Measurements from ENCODE around the gene GYG2.

The GYG2 gene

GRCh38 chrX:2878563-2878962 lies 49.8 kb downstream of the GYG2 start:
- Histone ChIP-seq H2BK120ac (ENCODE audit: low read depth, low read length) (no peak overlapping the region), H4K91ac (ENCODE audit: low read depth, low read length, poor library complexity) (no peak overlapping the region), H3K9ac (ENCODE audit: low read depth, low read length, poor library complexity) (no peak overlapping the region), H3K27me3 (ENCODE audit: control insufficient read depth in 3 of 3, insufficient read depth in 3 of 3, low read depth in 1 of 3, low read length in 3 of 3) (no peaks in the 10 kb centered on the region), H2BK5ac (ENCODE audit: low read length) (no peak overlapping the region), H2AFZ (ENCODE audit: low read length) (no peak overlapping the region), H3K36me3 (replicated peaks in 1 of 2; ENCODE audit: control insufficient read depth in 2 of 2, insufficient read depth in 2 of 2, low read length in 2 of 2) (peaks cover 6 to 78% of the 10 kb centered on the region in 2 donors), H3K79me1 (ENCODE audit: low read depth, low read length) (no peaks in the 10 kb centered on the region), H3K4me2 (ENCODE audit: insufficient read depth, low read length, poor library complexity, severe bottlenecking) (no peak overlapping the region), H2AK5ac (ENCODE audit: low read depth, low read length) (no peak overlapping the region), H2BK15ac (ENCODE audit: low read length) (no peak overlapping the region), H3K23ac (ENCODE audit: low read depth, low read length, poor library complexity) (no peak overlapping the region), H2BK12ac (ENCODE audit: low read length) (no peak overlapping the region), H3K27ac (replicated peaks; ENCODE audit: low read length) (no peak overlapping the region), H3K4me3 (ENCODE audit: low read length in 2 of 2) (no peak overlapping the region), H3K4ac (ENCODE audit: low read length) (no peak overlapping the region), H3K14ac (ENCODE audit: low read length) (no peak overlapping the region), H3K18ac (ENCODE audit: low read length) (no peak overlapping the region), H4K8ac (ENCODE audit: low read depth, low read length) (no peak overlapping the region), H3K9me3 (replicated peaks in 1 of 2; ENCODE audit: control insufficient read depth in 2 of 2, insufficient read depth in 1 of 2, low read depth in 1 of 2, low read length in 2 of 2) (peaks cover 0 to 10% of the 10 kb centered on the region in 2 donors), H3K4me1 (ENCODE audit: control insufficient read depth in 2 of 2, insufficient read depth in 1 of 2, low read depth in 1 of 2, low read length in 2 of 2) (no peaks in the 10 kb centered on the region)
- no CpG with 5 or more reads among the region's 2 CpGs for WGBS, 2 donors (ENCODE audit: extremely low coverage in 2 of 2, insufficient read length in 2 of 2, insufficient replicate concordance in 1 of 2)
- DNase-seq (ENCODE audit: low spot score) = no peak

DNA sequence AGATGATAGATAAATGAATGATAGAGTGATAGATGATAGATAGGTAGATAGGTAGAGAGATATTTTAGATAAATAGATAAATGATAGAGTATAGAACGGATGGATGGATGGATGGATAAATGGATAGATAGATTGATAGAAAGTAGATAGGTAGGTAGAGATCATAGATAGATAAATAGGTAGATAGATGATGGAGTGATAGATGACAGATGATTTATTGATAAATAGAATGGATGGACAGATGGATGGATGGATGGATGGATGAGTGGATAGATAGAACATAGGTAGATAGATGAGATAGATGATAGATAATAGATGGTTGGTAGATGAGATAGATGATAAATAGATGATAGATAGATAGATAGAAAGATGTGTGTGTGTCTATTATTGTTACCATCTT lies 50.9 kb downstream of the GYG2 start:
- Histone ChIP-seq H2AK5ac (ENCODE audit: low read depth, low read length) (no peak overlapping the region), H3K27ac (replicated peaks; ENCODE audit: low read length) (no peak overlapping the region), H2BK15ac (ENCODE audit: low read length) (no peak overlapping the region), H4K91ac (ENCODE audit: low read depth, low read length, poor library complexity) (no peak overlapping the region), H3K9ac (ENCODE audit: low read depth, low read length, poor library complexity) (no peak overlapping the region), H3K27me3 (ENCODE audit: control insufficient read depth in 3 of 3, insufficient read depth in 3 of 3, low read depth in 1 of 3, low read length in 3 of 3) (no peaks in the 10 kb centered on the region), H3K4ac (ENCODE audit: low read length) (no peak overlapping the region), H3K14ac (ENCODE audit: low read length) (no peak overlapping the region), H2BK12ac (ENCODE audit: low read length) (no peak overlapping the region), H3K4me2 (ENCODE audit: insufficient read depth, low read length, poor library complexity, severe bottlenecking) (no peak overlapping the region), H3K18ac (ENCODE audit: low read length) (no peak overlapping the region), H3K36me3 (replicated peaks in 1 of 2; ENCODE audit: control insufficient read depth in 2 of 2, insufficient read depth in 2 of 2, low read length in 2 of 2) (peaks cover 6 to 85% of the 10 kb centered on the region in 2 donors), H3K4me1 (ENCODE audit: control insufficient read depth in 2 of 2, insufficient read depth in 1 of 2, low read depth in 1 of 2, low read length in 2 of 2) (no peaks in the 10 kb centered on the region), H3K23ac (ENCODE audit: low read depth, low read length, poor library complexity) (no peak overlapping the region), H2AFZ (ENCODE audit: low read length) (no peak overlapping the region), H4K8ac (ENCODE audit: low read depth, low read length) (no peak overlapping the region), H2BK120ac (ENCODE audit: low read depth, low read length) (no peak overlapping the region), H3K9me3 (replicated peaks in 1 of 2; ENCODE audit: control insufficient read depth in 2 of 2, insufficient read depth in 1 of 2, low read depth in 1 of 2, low read length in 2 of 2) (peaks cover 0 to 4% of the 10 kb centered on the region in 2 donors), H3K4me3 (ENCODE audit: low read length in 2 of 2) (no peak overlapping the region), H3K79me1 (ENCODE audit: low read depth, low read length) (no peaks in the 10 kb centered on the region), H2BK5ac (ENCODE audit: low read length) (no peak overlapping the region)
- DNase-seq (ENCODE audit: low spot score) = no peak
- 100% methylated on average over 1 of the region's 1 CpG for WGBS, 2 donors (ENCODE audit: extremely low coverage in 2 of 2, insufficient read length in 2 of 2, insufficient replicate concordance in 1 of 2)

DNA sequence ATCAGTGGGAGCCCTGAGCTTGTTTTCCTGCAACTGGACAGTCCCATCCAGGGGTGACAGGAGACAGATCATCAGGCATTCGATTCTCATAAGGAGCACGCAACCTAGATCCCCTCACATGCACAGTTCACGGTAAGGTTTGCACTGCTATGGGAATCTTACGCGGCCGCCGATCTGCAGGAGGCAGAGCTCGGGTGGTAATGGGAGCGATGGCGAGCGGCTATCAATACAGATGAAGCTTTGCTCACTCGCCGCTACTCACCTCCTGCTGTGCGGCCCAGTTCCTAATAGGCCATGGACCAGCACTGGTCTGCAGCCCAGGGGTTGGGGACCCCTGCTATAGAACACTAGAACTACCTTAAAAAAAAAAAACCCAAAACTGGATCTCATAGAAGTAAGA lies 55.0 kb downstream of the GYG2 start:
- Histone ChIP-seq H3K4me2 (ENCODE audit: insufficient read depth, low read length, poor library complexity, severe bottlenecking) (no peak overlapping the region), H2BK15ac (ENCODE audit: low read length) (no peak overlapping the region), H3K36me3 (replicated peaks in 1 of 2; ENCODE audit: control insufficient read depth in 2 of 2, insufficient read depth in 2 of 2, low read length in 2 of 2) (peaks cover 4 to 54% of the 10 kb centered on the region in 2 donors), H3K14ac (ENCODE audit: low read length) (no peak overlapping the region), H2AFZ (ENCODE audit: low read length) (no peak overlapping the region), H3K23ac (ENCODE audit: low read depth, low read length, poor library complexity) (no peak overlapping the region), H3K18ac (ENCODE audit: low read length) (no peak overlapping the region), H3K27me3 (ENCODE audit: control insufficient read depth in 3 of 3, insufficient read depth in 3 of 3, low read depth in 1 of 3, low read length in 3 of 3) (no peaks in the 10 kb centered on the region), H3K4me3 (ENCODE audit: low read length in 2 of 2) (no peak overlapping the region), H3K9ac (ENCODE audit: low read depth, low read length, poor library complexity) (no peak overlapping the region), H3K79me1 (ENCODE audit: low read depth, low read length) (no peaks in the 10 kb centered on the region), H3K4me1 (ENCODE audit: control insufficient read depth in 2 of 2, insufficient read depth in 1 of 2, low read depth in 1 of 2, low read length in 2 of 2) (no peaks in the 10 kb centered on the region), H3K27ac (replicated peaks; ENCODE audit: low read length) (no peak overlapping the region), H3K4ac (ENCODE audit: low read length) (no peak overlapping the region), H3K9me3 (replicated peaks in 1 of 2; ENCODE audit: control insufficient read depth in 2 of 2, insufficient read depth in 1 of 2, low read depth in 1 of 2, low read length in 2 of 2) (no peaks in the 10 kb centered on the region), H2BK5ac (ENCODE audit: low read length) (no peak overlapping the region), H2BK120ac (ENCODE audit: low read depth, low read length) (no peak overlapping the region), H2AK5ac (ENCODE audit: low read depth, low read length) (no peak overlapping the region), H4K91ac (ENCODE audit: low read depth, low read length, poor library complexity) (no peak overlapping the region), H4K8ac (ENCODE audit: low read depth, low read length) (no peak overlapping the region), H2BK12ac (ENCODE audit: low read length) (no peak overlapping the region)
- WGBS, 2 donors (ENCODE audit: extremely low coverage in 2 of 2, insufficient read length in 2 of 2, insufficient replicate concordance in 1 of 2) = no CpG with 5 or more reads among the region's 14 CpGs
- DNase-seq (ENCODE audit: low spot score) = no peak

- no peak overlapping the region for H3K27ac ChIP-seq (replicated peaks; ENCODE audit: low read length)
- no peak overlapping the region for H3K4me3 ChIP-seq (ENCODE audit: low read length in 2 of 2)
- H3K9ac ChIP-seq (ENCODE audit: low read depth, low read length, poor library complexity) = no peak overlapping the region
- no peak overlapping the region for H2BK120ac ChIP-seq (ENCODE audit: low read depth, low read length)
- H3K4me2 ChIP-seq (ENCODE audit: insufficient read depth, low read length, poor library complexity, severe bottlenecking) = no peak overlapping the region
- H3K23ac ChIP-seq (ENCODE audit: low read depth, low read length, poor library complexity) = no peak overlapping the region
- H4K91ac ChIP-seq (ENCODE audit: low read depth, low read length, poor library complexity) = no peak overlapping the region
- H2BK15ac ChIP-seq (ENCODE audit: low read length) = no peak overlapping the region
- WGBS, 2 donors (ENCODE audit: extremely low coverage in 2 of 2, insufficient read length in 2 of 2, insufficient replicate concordance in 1 of 2) = no CpG with 5 or more reads among the region's 7 CpGs
- no peaks in the 10 kb centered on the region for H3K27me3 ChIP-seq (ENCODE audit: control insufficient read depth in 3 of 3, insufficient read depth in 3 of 3, low read depth in 1 of 3, low read length in 3 of 3)
- DNase-seq (ENCODE audit: low spot score) = no peak
- no peak overlapping the region for H3K18ac ChIP-seq (ENCODE audit: low read length)
- H3K79me1 ChIP-seq (ENCODE audit: low read depth, low read length) = no peaks in the 10 kb centered on the region
- peaks cover 0 to 14% of the 10 kb centered on the region in 2 donors for H3K36me3 ChIP-seq (replicated peaks in 1 of 2; ENCODE audit: control insufficient read depth in 2 of 2, insufficient read depth in 2 of 2, low read length in 2 of 2)
- H4K8ac ChIP-seq (ENCODE audit: low read depth, low read length) = no peak overlapping the region
- H3K4me1 ChIP-seq (ENCODE audit: control insufficient read depth in 2 of 2, insufficient read depth in 1 of 2, low read depth in 1 of 2, low read length in 2 of 2) = peaks cover 0 to 2% of the 10 kb centered on the region in 2 donors
- no peak overlapping the region for H2BK12ac ChIP-seq (ENCODE audit: low read length)
- H2AK5ac ChIP-seq (ENCODE audit: low read depth, low read length) = no peak overlapping the region
- no peak overlapping the region for H2AFZ ChIP-seq (ENCODE audit: low read length)
- H3K9me3 ChIP-seq (replicated peaks in 1 of 2; ENCODE audit: control insufficient read depth in 2 of 2, insufficient read depth in 1 of 2, low read depth in 1 of 2, low read length in 2 of 2) = no peaks in the 10 kb centered on the region
- H2BK5ac ChIP-seq (ENCODE audit: low read length) = no peak overlapping the region
- no peak overlapping the region for H3K14ac ChIP-seq (ENCODE audit: low read length)
- no peak overlapping the region for H3K4ac ChIP-seq (ENCODE audit: low read length)
Measured at GRCh38 chrX:2888309-2888708, 59.6 kb downstream of the GYG2 start.

Measured in neuronal stem cell (in vitro differentiated cells).